Measurements from ENCODE around the gene SLC66A3. TPM values are rescaled to one million over a fixed set of nuclear protein-coding genes. Genes with fewer than 3 reads are reported as not detected.
A peak's percentile ranks its signal among the peaks of the same experiment; 100 is the strongest.

The SLC66A3 gene
- total and polyA plus RNA-seq, 8 donors, result 12.1 to 55.1 (median 22.9) TPM; not detected in 1

- intact Hi-C loops (cut with DNase I; ENCODE audit: low total_unique reads), result no loop called here
- no peak overlapping the region for H3K4me3 ChIP-seq
- peaks cover 28 to 82% (median 76%) of the 10 kb centered on the region in 4 donors for H3K36me3 ChIP-seq
- H3K27me3 ChIP-seq, result no peaks in the 10 kb centered on the region
- H3K9me3 ChIP-seq, result no peaks in the 10 kb centered on the region
- no peak for TF ChIP-seq EP300 (IDR thresholded peaks at IDR 0.05)
- no peak for TF ChIP-seq POLR2AphosphoS5 (IDR thresholded peaks at IDR 0.05)
- TF ChIP-seq POLR2A (IDR thresholded peaks at IDR 0.05), result no peak
- no peak for TF ChIP-seq CTCF (IDR thresholded peaks at IDR 0.05)
- peaks cover 0 to 15% (median 0%) of the 10 kb centered on the region in 4 donors for H3K4me1 ChIP-seq
- H3K27ac ChIP-seq, result no peak overlapping the region
- no peak for DNase-seq
- 91 to 96% (median 94%) methylated on average over 2 of the region's 2 CpGs for WGBS, 5 donors
These were observed 45.4 kb downstream of the SLC66A3 start for GRCh38 chr2:11200651-11201050.

- Histone ChIP-seq H3K4me3 (no peak overlapping the region), H3K36me3 (peaks cover 27 to 82% (median 74%) of the 10 kb centered on the region in 4 donors), H3K9me3 (no peaks in the 10 kb centered on the region), H3K27me3 (no peaks in the 10 kb centered on the region), H3K27ac (no peak overlapping the region), H3K4me1 (peaks cover 0 to 15% (median 0%) of the 10 kb centered on the region in 4 donors)
- intact Hi-C loops (cut with DNase I; ENCODE audit: low total_unique reads), result no loop called here
- TF ChIP-seq EP300 (IDR thresholded peaks at IDR 0.05) (no peak), CTCF (IDR thresholded peaks at IDR 0.05) (no peak), POLR2AphosphoS5 (IDR thresholded peaks at IDR 0.05) (no peak), POLR2A (IDR thresholded peaks at IDR 0.05) (no peak)
- DNase-seq, result no peak
- WGBS, 5 donors, result 79 to 87% (median 83%) methylated on average over 5 of the region's 5 CpGs
These were observed 46.7 kb downstream of the SLC66A3 start for GRCh38 chr2:11201969-11202368.

GRCh38 chr2:11203480-11203879 is 48.2 kb downstream of the SLC66A3 start:
- Histone ChIP-seq H3K4me3 (no peak overlapping the region), H3K4me1 (peaks cover 0 to 15% (median 0%) of the 10 kb centered on the region in 4 donors), H3K9me3 (no peaks in the 10 kb centered on the region), H3K27ac (no peak overlapping the region), H3K36me3 (peaks cover 13 to 80% (median 72%) of the 10 kb centered on the region in 4 donors), H3K27me3 (no peaks in the 10 kb centered on the region)
- no peak for DNase-seq
- intact Hi-C loops (cut with DNase I; ENCODE audit: low total_unique reads), result no loop called here
- no peak for TF ChIP-seq EP300 (IDR thresholded peaks at IDR 0.05)
- no peak for TF ChIP-seq POLR2A (IDR thresholded peaks at IDR 0.05)
- TF ChIP-seq CTCF (IDR thresholded peaks at IDR 0.05), result no peak
- peak in 1 of 3 donors; percentile 36 for TF ChIP-seq POLR2AphosphoS5 (IDR thresholded peaks at IDR 0.05)
- 49 to 70% (median 65%) methylated on average over 3 of the region's 3 CpGs for WGBS, 5 donors

- peaks cover 0 to 15% (median 0%) of the 10 kb centered on the region in 4 donors for H3K4me1 ChIP-seq
- H3K27ac ChIP-seq, result no peak overlapping the region
- no peaks in the 10 kb centered on the region for H3K9me3 ChIP-seq
- intact Hi-C loops (cut with DNase I; ENCODE audit: low total_unique reads), result no loop called here
- no peaks in the 10 kb centered on the region for H3K27me3 ChIP-seq
- H3K36me3 ChIP-seq, result peaks cover 4 to 77% (median 69%) of the 10 kb centered on the region in 4 donors
- TF ChIP-seq EP300 (IDR thresholded peaks at IDR 0.05) (no peak), CTCF (IDR thresholded peaks at IDR 0.05) (no peak), POLR2A (IDR thresholded peaks at IDR 0.05) (no peak), POLR2AphosphoS5 (IDR thresholded peaks at IDR 0.05) (no peak)
- H3K4me3 ChIP-seq, result no peak overlapping the region
- no peak for DNase-seq
These were observed 52.8 kb downstream of the SLC66A3 start for GRCh38 chr2:11208083-11208482.
